Naive thymus-derived CD4-positive, alpha-beta T cell (primary cell): Measurements from ENCODE around the gene DNAI4. TPM values are rescaled to one million over a fixed set of nuclear protein-coding genes. Genes with fewer than 3 reads are reported as not detected.
A peak's percentile ranks its signal among the peaks of the same experiment; 100 is the strongest.

Experiments
- ATAC-seq: fragments of 150-1000 bp; cut with Tn5 transposase; 2 replicates; pipeline ENCODE4 v1.10.0; 2021; ENCODE audit warnings: mild to moderate bottlenecking, moderate library complexity
- CTCF ChIA-PET: fragments of 350-600 bp; sonication (Branson Sonifier 250); formaldehyde crosslinking; loops from one replicate; lab custom pipeline; 2021; ENCODE audit warnings: antibody characterized with exemption; lab: Charles Lee
- POLR2A ChIA-PET: fragments of 350-600 bp; sonication (Branson Sonifier 250); formaldehyde crosslinking; loops from one replicate; lab custom pipeline; 2021; ENCODE audit warnings: antibody characterized with exemption, inconsistent platforms; lab: Charles Lee
- DNase-seq, 9 donors: peaks; one replicate each; pipeline versions ENCODE4 v3.0.0 to v3.0.0-alpha.2; 2020 to 2022; ENCODE audit warnings: mixed read lengths in 1 of 9
- H3K27ac ChIP-seq: one replicate; pipeline ENCODE4 v1.7.0; 2013; ENCODE audit warnings: mild to moderate bottlenecking, low read depth, low read length, moderate library complexity
- H3K27me3 ChIP-seq, 2 donors: one replicate each; pipeline ENCODE4 v1.7.0; 2013; ENCODE audit warnings: low read length in 2 of 2, mild to moderate bottlenecking in 2 of 2, moderate library complexity in 2 of 2; ENCODE audit not compliant: control insufficient read depth in 2 of 2, insufficient read depth in 2 of 2
- H3K36me3 ChIP-seq, 3 experiments: 1 replicate in 2 of 3; 2 replicates in 1 of 3; pipeline ENCODE4 v1.7.0; 2013; ENCODE audit warnings: low read length in 3 of 3, mild to moderate bottlenecking in 3 of 3, moderate library complexity in 1 of 3; ENCODE audit not compliant: insufficient read depth in 3 of 3, control insufficient read depth in 2 of 3
- H3K4me1 ChIP-seq, 2 donors: one replicate each; pipeline ENCODE4 v1.7.0; 2013; ENCODE audit warnings: low read length in 2 of 2, mild to moderate bottlenecking in 2 of 2, moderate library complexity in 1 of 2; ENCODE audit not compliant: control insufficient read depth in 2 of 2, insufficient read depth in 2 of 2
- H3K4me3 ChIP-seq: 2 replicates; pipeline ENCODE4 v1.7.0; 2013; ENCODE audit warnings: mild to moderate bottlenecking, low read length
- H3K9me3 ChIP-seq, 3 experiments: 1 replicate in 2 of 3; 2 replicates in 1 of 3; pipeline ENCODE4 v1.7.0; 2013; ENCODE audit warnings: low read length in 3 of 3; ENCODE audit not compliant: control insufficient read depth in 2 of 3
- H3K27ac Mint-ChIP-seq, 9 donors: one replicate each; pipeline ENCODE4 v1.8.0; 2020 to 2022; ENCODE audit warnings: mixed read lengths in 9 of 9, mild to moderate bottlenecking in 8 of 9, moderate library complexity in 5 of 9, inconsistent platforms in 2 of 9
- H3K27me3 Mint-ChIP-seq, 5 donors: one replicate each; pipeline ENCODE4 v1.8.0; 2021 to 2022; ENCODE audit warnings: mixed read lengths in 5 of 5, mild to moderate bottlenecking in 1 of 5
- H3K36me3 Mint-ChIP-seq, 5 donors: one replicate each; pipeline ENCODE4 v1.8.0; 2020 to 2022; ENCODE audit warnings: mixed read lengths in 5 of 5, mild to moderate bottlenecking in 3 of 5, inconsistent platforms in 1 of 5
- H3K4me1 Mint-ChIP-seq, 7 donors: one replicate each; pipeline ENCODE4 v1.8.0; 2020 to 2022; ENCODE audit warnings: mixed read lengths in 7 of 7, mild to moderate bottlenecking in 3 of 7, inconsistent platforms in 1 of 7
- H3K4me3 Mint-ChIP-seq, 10 donors: one replicate each; pipeline ENCODE4 v1.8.0; 2020 to 2022; ENCODE audit warnings: mild to moderate bottlenecking in 10 of 10, mixed read lengths in 10 of 10, moderate library complexity in 6 of 10, inconsistent platforms in 2 of 10
- H3K9me3 Mint-ChIP-seq, 11 donors: one replicate each; pipeline ENCODE4 v1.8.0; 2020 to 2022; ENCODE audit warnings: mixed read lengths in 11 of 11, mild to moderate bottlenecking in 4 of 11, inconsistent platforms in 1 of 11, moderate library complexity in 1 of 11
- intact Hi-C, 2 donors: fragments of 100-400 bp; cut with micrococcal nuclease; formaldehyde crosslinking; loops; one replicate each; pipeline ENCODE4 v1.15.1; 2023
- polyA plus RNA-seq, 2 donors: library from polyadenylated mRNA; unstranded; fragments of 300-500 nt; fragmentation: Illumina TruSeq; gene quantifications; one replicate each; pipeline ENCODE4 v1.2.3, GENCODE V29; 2021
- total RNA-seq, 6 experiments: library from RNA in 5 of 6; stranded (reverse) in 5 of 6; gene quantifications; 1 replicate in 5 of 6; 2 replicates in 1 of 6; pipeline ENCODE4 v1.2.3 and lab custom pipeline; 2021 to 2026

DNAI4 gene
- total and polyA plus RNA-seq, 7 experiments from 2014 or later, result 1.3 to 10.7 (median 2.3) TPM

DNA sequence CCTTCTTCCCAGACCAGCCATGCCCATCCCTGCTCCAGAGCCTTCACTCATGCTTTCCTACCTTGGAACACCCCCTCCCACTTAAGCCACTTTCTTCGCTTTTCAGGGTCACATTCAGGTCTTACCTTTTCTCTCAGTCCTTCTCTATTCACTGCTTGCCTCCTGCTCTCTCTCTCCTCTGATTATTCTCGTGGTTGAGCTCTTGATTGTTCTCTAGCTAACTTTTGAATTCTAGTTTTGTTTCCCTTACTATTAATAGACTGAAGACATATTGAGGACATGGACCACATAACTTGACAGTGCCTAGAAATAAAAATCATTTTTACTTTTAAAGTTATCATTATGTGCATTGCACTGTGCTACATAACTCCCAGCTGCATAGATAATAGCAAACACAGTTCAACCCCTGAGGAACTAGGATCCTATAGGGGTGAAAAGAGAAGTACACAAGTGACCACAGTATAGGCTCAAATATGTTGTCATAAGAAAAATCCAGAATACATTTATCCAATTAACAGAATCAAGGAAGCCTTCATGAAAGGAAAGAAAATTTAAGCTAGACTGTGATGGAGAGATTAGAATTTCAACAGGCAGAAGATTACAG, 145.1 kb downstream of the DNAI4 start:
- Mint-ChIP-seq H3K9me3 (peaks cover 0 to 5% (median 0%) of the 10 kb centered on the region in 11 donors), H3K4me3 (no peak overlapping the region), H3K4me1 (no peaks in the 10 kb centered on the region), H3K27ac (peak overlapping the region in 1 of 9 donors; percentile 38), H3K27me3 (peaks cover 0 to 6% (median 0%) of the 10 kb centered on the region in 5 donors), H3K36me3 (peaks cover 0 to 3% (median 0%) of the 10 kb centered on the region in 5 donors)
- H3K27ac ChIP-seq, result no peak overlapping the region
- H3K27me3 ChIP-seq, result no peaks in the 10 kb centered on the region
- ChIA-PET CTCF (interaction anchor here (1.0 kb wide), 1 partner anchor 14 kb away, joined by 4 read pairs; no protein-coding TSS in a partner anchor), POLR2A (interaction anchor here (1.1 kb wide), 1 partner anchor 145 kb away, joined by 3 read pairs; the partner anchor contains the start of genes DNAI4 and MIER1)
- H3K9me3 ChIP-seq, result no peaks in the 10 kb centered on the region
- H3K4me3 ChIP-seq, result no peak overlapping the region
- DNase-seq (no peak), ATAC-seq (no peak)
- no peaks in the 10 kb centered on the region for H3K4me1 ChIP-seq
- no peaks in the 10 kb centered on the region for H3K36me3 ChIP-seq
- intact Hi-C loops, result no loop called here

DNA sequence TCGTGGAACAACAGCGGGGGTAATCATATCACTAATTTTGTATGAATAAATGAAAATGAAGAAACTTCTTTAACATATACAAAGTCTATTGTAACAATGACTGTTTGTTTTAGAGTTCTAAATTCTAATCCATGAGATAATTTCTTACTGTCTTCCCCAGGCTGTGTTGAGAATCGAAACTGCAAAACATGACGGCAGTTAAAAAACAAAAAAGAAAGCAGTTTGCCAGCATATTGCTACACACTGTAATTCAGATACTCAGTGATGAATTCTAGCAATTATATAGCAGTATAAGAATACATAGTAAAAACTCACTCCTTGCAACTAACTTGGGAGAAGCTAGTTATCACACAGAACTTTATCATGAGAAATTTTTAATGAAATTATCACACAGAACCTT, 145.7 kb downstream of the DNAI4 start:
- no peaks in the 10 kb centered on the region for H3K27me3 ChIP-seq
- no peaks in the 10 kb centered on the region for H3K4me1 ChIP-seq
- Mint-ChIP-seq H3K36me3 (peaks cover 0 to 3% (median 0%) of the 10 kb centered on the region in 5 donors), H3K9me3 (peaks cover 0 to 5% (median 0%) of the 10 kb centered on the region in 11 donors), H3K4me3 (no peak overlapping the region), H3K27me3 (peaks cover 0 to 6% (median 0%) of the 10 kb centered on the region in 5 donors), H3K27ac (no peak overlapping the region), H3K4me1 (no peaks in the 10 kb centered on the region)
- intact Hi-C loops, result no loop called here
- no peaks in the 10 kb centered on the region for H3K36me3 ChIP-seq
- no peaks in the 10 kb centered on the region for H3K9me3 ChIP-seq
- DNase-seq, result no peak
- POLR2A ChIA-PET, result no interaction called here
- no peak for ATAC-seq
- H3K4me3 ChIP-seq, result no peak overlapping the region
- CTCF ChIA-PET, result interaction anchor here (1.0 kb wide), 1 partner anchor 14 kb away, joined by 4 read pairs; no protein-coding TSS in a partner anchor
- H3K27ac ChIP-seq, result no peak overlapping the region

DNA sequence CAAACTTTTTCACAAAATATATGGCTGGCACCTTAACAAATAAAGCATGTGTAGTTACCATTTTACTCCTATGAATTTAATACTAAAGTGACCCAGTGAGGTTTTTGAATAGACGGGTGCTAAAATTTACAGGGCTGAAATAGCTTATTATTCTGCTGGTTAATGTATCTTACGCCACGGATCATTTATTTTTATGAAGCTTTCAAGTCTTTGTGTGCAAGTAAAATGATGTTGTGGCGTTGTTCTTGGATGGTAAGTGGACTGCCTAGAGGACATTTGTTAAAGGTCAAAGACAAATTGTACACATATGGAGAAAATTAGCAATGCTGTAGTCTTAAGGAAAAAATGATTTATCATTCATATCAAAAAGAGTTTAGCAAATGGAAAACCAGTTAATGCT, 146.4 kb downstream of the DNAI4 start:
- Mint-ChIP-seq H3K9me3 (peaks cover 0 to 5% (median 0%) of the 10 kb centered on the region in 11 donors), H3K4me1 (no peaks in the 10 kb centered on the region), H3K4me3 (no peak overlapping the region), H3K27me3 (peaks cover 0 to 6% (median 0%) of the 10 kb centered on the region in 5 donors), H3K36me3 (peaks cover 0 to 3% (median 0%) of the 10 kb centered on the region in 5 donors), H3K27ac (no peak overlapping the region)
- Histone ChIP-seq H3K4me3 (no peak overlapping the region), H3K4me1 (no peaks in the 10 kb centered on the region), H3K9me3 (no peaks in the 10 kb centered on the region), H3K36me3 (no peaks in the 10 kb centered on the region), H3K27me3 (no peaks in the 10 kb centered on the region), H3K27ac (no peak overlapping the region)
- ChIA-PET CTCF (interaction anchor here (0.8 kb wide), 1 partner anchor 11 kb away, joined by 4 read pairs; no protein-coding TSS in a partner anchor), POLR2A (no interaction called here)
- no peak for DNase-seq
- ATAC-seq, result no peak
- intact Hi-C loops, result no loop called here

- Histone ChIP-seq H3K36me3 (no peaks in the 10 kb centered on the region), H3K27ac (no peak overlapping the region), H3K27me3 (no peaks in the 10 kb centered on the region), H3K4me3 (no peak overlapping the region), H3K9me3 (no peaks in the 10 kb centered on the region), H3K4me1 (no peaks in the 10 kb centered on the region)
- ChIA-PET POLR2A (no interaction called here), CTCF (interaction anchor here (0.8 kb wide), 1 partner anchor 11 kb away, joined by 4 read pairs; no protein-coding TSS in a partner anchor)
- Mint-ChIP-seq H3K4me3 (no peak overlapping the region), H3K4me1 (no peaks in the 10 kb centered on the region), H3K27ac (no peak overlapping the region), H3K27me3 (peaks cover 0 to 6% (median 0%) of the 10 kb centered on the region in 5 donors), H3K9me3 (peaks cover 0 to 5% (median 0%) of the 10 kb centered on the region in 11 donors), H3K36me3 (peaks cover 0 to 3% (median 0%) of the 10 kb centered on the region in 5 donors)
- intact Hi-C loops, result no loop called here
- no peak for DNase-seq
- no peak for ATAC-seq
Observed at GRCh38 chr1:66777831-66778230, 146.8 kb downstream of the DNAI4 start.

DNA sequence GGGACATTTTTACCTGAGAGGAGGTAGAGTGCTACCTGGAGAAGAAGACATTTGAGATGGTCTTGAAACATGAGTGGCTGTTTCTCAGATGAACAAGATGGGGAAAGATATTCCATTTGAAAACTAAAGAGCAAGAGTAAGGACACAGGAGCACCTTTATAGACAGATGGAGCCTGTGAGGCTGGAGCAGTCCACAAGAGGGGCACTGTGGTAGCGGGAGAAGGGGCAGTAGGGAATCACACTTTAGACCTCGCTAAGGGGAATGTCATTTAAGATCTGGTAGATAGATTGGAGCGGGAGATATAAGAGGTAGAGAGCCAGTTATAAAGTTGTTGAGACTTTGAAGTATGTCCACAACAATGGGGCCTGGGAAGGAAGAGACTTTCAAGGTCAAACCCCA, 149.0 kb downstream of the DNAI4 start:
- CTCF ChIA-PET, result no interaction called here

DNA sequence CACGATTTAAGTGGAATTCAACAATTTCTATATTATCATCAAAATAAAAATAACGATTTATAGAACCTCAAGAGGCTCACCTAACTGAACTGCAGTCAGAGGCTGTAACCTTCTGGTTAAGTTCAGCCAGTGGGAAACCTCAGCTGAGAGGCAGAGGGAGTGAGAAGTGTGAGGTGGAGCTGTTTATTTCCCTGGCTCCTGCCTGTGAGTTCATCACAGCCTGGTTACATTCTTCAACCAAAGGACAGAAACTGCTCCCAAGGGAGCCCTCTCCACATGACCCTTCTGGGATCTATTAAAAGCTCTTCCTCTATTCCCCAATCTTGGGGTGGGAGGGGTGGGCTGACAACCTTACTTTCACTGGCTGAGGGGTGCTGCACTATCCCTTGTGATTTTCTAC, 150.2 kb downstream of the DNAI4 start:
- Mint-ChIP-seq H3K9me3 (no peaks in the 10 kb centered on the region), H3K27me3 (peaks cover 0 to 6% (median 0%) of the 10 kb centered on the region in 5 donors), H3K4me3 (no peak overlapping the region), H3K4me1 (peaks cover 4 to 20% (median 17%) of the 10 kb centered on the region in 7 donors), H3K36me3 (no peaks in the 10 kb centered on the region), H3K27ac (no peak overlapping the region)
- H3K9me3 ChIP-seq, result no peaks in the 10 kb centered on the region
- H3K27me3 ChIP-seq, result no peaks in the 10 kb centered on the region
- intact Hi-C loops, result no loop called here
- POLR2A ChIA-PET, result no interaction called here
- H3K27ac ChIP-seq, result no peak overlapping the region
- H3K4me3 ChIP-seq, result no peak overlapping the region
- ATAC-seq (no peak), DNase-seq (no peak)
- CTCF ChIA-PET, result no interaction called here
- H3K36me3 ChIP-seq, result no peaks in the 10 kb centered on the region
- H3K4me1 ChIP-seq, result no peaks in the 10 kb centered on the region

More for the DNA sequence above, 149.0 kb downstream of the DNAI4 start:
- H3K36me3 ChIP-seq, result no peaks in the 10 kb centered on the region
- intact Hi-C loops, result no loop called here
- H3K27ac Mint-ChIP-seq, result no peak overlapping the region
- no peaks in the 10 kb centered on the region for H3K4me1 ChIP-seq
- peaks cover 0 to 8% (median 6%) of the 10 kb centered on the region in 7 donors for H3K4me1 Mint-ChIP-seq
- no peaks in the 10 kb centered on the region for H3K9me3 ChIP-seq
- H3K27ac ChIP-seq, result no peak overlapping the region
- peaks cover 0 to 5% (median 0%) of the 10 kb centered on the region in 11 donors for H3K9me3 Mint-ChIP-seq
- POLR2A ChIA-PET, result no interaction called here
- DNase-seq, result no peak
- no peak for ATAC-seq
- peaks cover 0 to 6% (median 0%) of the 10 kb centered on the region in 5 donors for H3K27me3 Mint-ChIP-seq
- no peaks in the 10 kb centered on the region for H3K27me3 ChIP-seq
- H3K36me3 Mint-ChIP-seq, result peaks cover 0 to 3% (median 0%) of the 10 kb centered on the region in 5 donors
- no peak overlapping the region for H3K4me3 Mint-ChIP-seq
- no peak overlapping the region for H3K4me3 ChIP-seq
